GM12878 (cell line): ENCODE data around the gene MXRA8. TPM values are rescaled to one million over a fixed set of nuclear protein-coding genes. Genes with fewer than 3 reads are reported as not detected.

Experiments used
- CREM ChIP-seq: IDR thresholded peaks from 2 replicates; pipeline ENCODE4 v1.6.1; 2014; ENCODE audit warnings: antibody characterized with exemption, low read depth
- CUX1 ChIP-seq: IDR thresholded peaks from 2 replicates; pipeline ENCODE4 v1.6.1; 2012; ENCODE audit warnings: improper control_type of control experiment, low read depth, low read length; ENCODE audit not compliant: insufficient replicate concordance
- EED ChIP-seq: sonication (generic); IDR thresholded peaks from 2 replicates; pipeline ENCODE4 v1.6.1; 2016; ENCODE audit warnings: antibody characterized with exemption, low read depth
- ETV6 ChIP-seq, 2 experiments: fragments of 450-650 bp in 1 of 2; IDR thresholded peaks in 1 of 2; conservative IDR thresholded peaks in 1 of 2; 2 replicates each; pipeline ENCODE4 v1.6.1; 2014; ENCODE audit warnings: antibody characterized with exemption in 1 of 2, borderline replicate concordance in 1 of 2, low read depth in 1 of 2, mild to moderate bottlenecking in 1 of 2, moderate library complexity in 1 of 2
- HCFC1 ChIP-seq: fragments of 150-350 bp; IDR thresholded peaks from 2 replicates; pipeline ENCODE4 v1.6.1; 2014; ENCODE audit warnings: low read length
- HDAC6 ChIP-seq: fragments of 200-600 bp; sonication (generic); IDR thresholded peaks from one replicate; pipeline ENCODE4 v1.8.0; 2017; ENCODE audit warnings: antibody characterized with exemption; ENCODE audit not compliant: unreplicated experiment
- IRF4 ChIP-seq: IDR thresholded peaks from 2 replicates; pipeline ENCODE4 v1.6.1; 2011; ENCODE audit warnings: low read depth, low read length
- MTA3 ChIP-seq: IDR thresholded peaks from 2 replicates; pipeline ENCODE4 v1.6.1; 2012; ENCODE audit warnings: low read length, inconsistent platforms, borderline replicate concordance
- SKIL ChIP-seq: fragments of 450-650 bp; IDR thresholded peaks from 2 replicates; pipeline ENCODE4 v1.6.1; 2017; ENCODE audit warnings: mild to moderate bottlenecking, low read depth, inconsistent platforms; ENCODE audit not compliant: poor library complexity, severe bottlenecking
- SREBF2 ChIP-seq: IDR thresholded peaks from 2 replicates; pipeline ENCODE4 v1.6.1; 2012; ENCODE audit warnings: mild to moderate bottlenecking, low read length
- SUPT20H ChIP-seq: IDR thresholded peaks from 2 replicates; pipeline ENCODE4 v1.6.1; 2011; ENCODE audit warnings: low read depth, mild to moderate bottlenecking, low read length, moderate library complexity, borderline replicate concordance; ENCODE audit not compliant: control insufficient read depth
- YBX1 ChIP-seq: fragments of 450-650 bp; IDR thresholded peaks from 2 replicates; pipeline ENCODE4 v1.6.1; 2016; ENCODE audit warnings: antibody characterized with exemption
- YY1 ChIP-seq: IDR thresholded peaks from 2 replicates; pipeline ENCODE4 v1.6.1; 2011; ENCODE audit warnings: low read depth, mild to moderate bottlenecking, low read length
- ZNF217 ChIP-seq: fragments of 450-650 bp; IDR thresholded peaks from 2 replicates; pipeline ENCODE4 v1.6.1; 2017; ENCODE audit warnings: antibody characterized with exemption, mild to moderate bottlenecking
- ZNF274 ChIP-seq: IDR thresholded peaks from one replicate; pipeline ENCODE4 v1.8.0; 2011; ENCODE audit not compliant: insufficient read length, insufficient read depth
- ZNF384 ChIP-seq: IDR thresholded peaks from 2 replicates; pipeline ENCODE4 v1.6.1; 2012; ENCODE audit warnings: low read depth, mild to moderate bottlenecking, low read length, improper control_type of control experiment, borderline replicate concordance
- ZNF687 ChIP-seq: fragments of 450-650 bp; IDR thresholded peaks from 2 replicates; pipeline ENCODE4 v1.6.1; 2017; ENCODE audit warnings: mild to moderate bottlenecking, moderate library complexity
- polyA plus RNA-seq, 11 experiments: library from polyadenylated mRNA; depleted of rRNA in 4 of 11; unstranded in 6 of 11; stranded (reverse) in 5 of 11; fragments of >200 nt; fragmentation: Nextera tagmentation in 4 of 11; fragmentation: Illumina TruSeq in 1 of 11; extraction: Ambion mirVana in 4 of 11; extraction: Trizol in 1 of 11; gene quantifications; 1 replicate in 1 of 11; 2 replicates in 10 of 11; pipeline versions ENCODE4 v1.2.1 to v1.2.3, GENCODE V29; 2011 to 2016; ENCODE audit warnings: inconsistent platforms in 2 of 11, missing spikeins in 2 of 11, low read depth in 1 of 11
- total RNA-seq, 4 experiments: library from RNA; depleted of rRNA in 3 of 4; stranded (reverse); fragments of >200 nt in 3 of 4; fragmentation: Illumina TruSeq in 1 of 4; extraction: Trizol in 1 of 4; gene quantifications; 2 replicates each; pipeline versions ENCODE4 v1.2.1 to v1.2.3, GENCODE V29; 2013 to 2021

The MXRA8 gene
- total and polyA plus RNA-seq, 10 of the 15 experiments (the other 5 are each of a cell fraction or from before 2014, with no cell fraction given): 0.11 to 0.54 (median 0.21) TPM; not detected in 6

GRCh38 chr1:1399187-1399871 lies 41.0 kb upstream of the MXRA8 start, which contains the start of gene CCNL2 (continued):
- TF ChIP-seq ZNF687: peak; percentile 33
- peak; percentile 91 for TF ChIP-seq CREM
- no peak for TF ChIP-seq ZNF217
- TF ChIP-seq YY1: peak; percentile 96
- no peak for TF ChIP-seq ETV6 (conservative IDR thresholded peaks at IDR 0.05 in 1 of 2, IDR thresholded peaks at IDR 0.05 in 1 of 2; ENCODE audit: borderline replicate concordance in 1 of 2, low read depth in 1 of 2)
- no peak for TF ChIP-seq CUX1
- no peak for TF ChIP-seq SUPT20H
- no peak for TF ChIP-seq YBX1
- peak; percentile 68 for TF ChIP-seq HCFC1
- TF ChIP-seq SREBF2: no peak
- TF ChIP-seq SKIL: no peak
- no peak for TF ChIP-seq MTA3
- no peak for TF ChIP-seq EED
- no peak for TF ChIP-seq IRF4
- no peak for TF ChIP-seq ZNF274
- TF ChIP-seq ZNF384: no peak
- TF ChIP-seq HDAC6: no peak
